Fibroblast of the conjunctiva (primary cell): Measurements from ENCODE around the gene ANO1.

Experiments used
- DNase-seq: peaks from one replicate; pipeline ENCODE4 v3.0.0-alpha.2; 2010; ENCODE audit warnings: low read depth

ANO1 gene

GRCh38 chr11:70095541-70096252 lies 17.6 kb downstream of the ANO1 start:
- no peak for DNase-seq

DNA sequence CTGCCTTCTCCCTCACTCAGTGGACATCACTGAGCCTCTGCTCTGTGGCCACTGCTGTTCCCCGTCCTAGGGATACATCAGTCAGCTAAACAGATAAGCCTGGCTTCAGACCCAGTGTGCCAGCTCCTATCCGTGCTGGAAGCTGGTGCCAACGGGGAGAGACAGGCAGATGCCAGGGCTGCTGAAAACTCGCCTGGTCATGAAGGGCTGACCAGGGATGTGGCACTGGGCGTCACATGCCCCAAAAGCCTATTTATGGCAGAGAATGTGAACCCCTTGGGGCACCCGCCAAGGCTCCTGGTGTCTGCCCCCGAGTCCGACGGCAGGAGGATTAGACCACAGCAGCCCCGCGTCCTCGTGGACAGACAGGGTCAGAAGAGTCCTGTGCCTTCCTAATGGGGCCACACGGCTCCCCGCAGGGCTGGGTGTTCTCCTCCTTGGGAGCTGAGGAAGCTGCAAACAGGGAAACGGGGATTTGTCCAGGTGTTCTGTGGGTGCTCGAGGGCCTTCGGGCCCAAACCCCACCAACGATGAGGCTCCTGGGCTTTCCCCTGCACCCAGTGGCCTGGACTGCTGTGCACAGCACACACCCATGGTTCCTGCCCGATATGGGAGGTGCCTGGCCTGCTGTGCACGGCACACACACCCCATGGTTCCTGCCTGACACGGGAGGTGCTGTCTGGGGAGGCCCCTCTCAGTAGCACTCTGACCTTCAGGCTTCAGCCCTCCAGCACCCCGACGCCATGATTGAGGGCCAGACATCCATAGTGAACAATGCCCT lies 19.9 kb downstream of the ANO1 start:
- DNase-seq, result no peak

- no peak for DNase-seq
These were observed 20.8 kb downstream of the ANO1 start for GRCh38 chr11:70098936-70099335.

GRCh38 chr11:70099578-70100279 lies 21.6 kb downstream of the ANO1 start:
- DNase-seq, result no peak

DNA sequence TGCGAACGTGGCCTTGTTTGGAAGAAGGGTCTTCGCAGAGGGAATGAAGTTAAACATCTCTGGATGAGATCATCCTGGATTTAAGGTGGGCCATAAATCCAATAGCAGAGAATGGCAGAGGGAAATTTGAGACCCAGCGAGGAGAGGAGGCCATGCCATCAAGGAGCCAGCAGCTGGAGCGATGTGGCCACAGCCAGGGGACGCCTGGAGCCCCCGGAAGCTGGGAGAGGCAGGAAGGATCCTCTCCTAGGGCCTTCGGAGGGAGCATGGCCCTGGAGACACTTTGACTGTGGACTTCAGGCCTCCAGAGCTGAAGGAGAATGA lies 22.1 kb downstream of the ANO1 start:
- no peak for DNase-seq

GRCh38 chr11:70100791-70101190 lies 22.7 kb downstream of the ANO1 start:
- no peak for DNase-seq

- DNase-seq, result no peak
These were observed 25.3 kb downstream of the ANO1 start for GRCh38 chr11:70103256-70103975.

DNA sequence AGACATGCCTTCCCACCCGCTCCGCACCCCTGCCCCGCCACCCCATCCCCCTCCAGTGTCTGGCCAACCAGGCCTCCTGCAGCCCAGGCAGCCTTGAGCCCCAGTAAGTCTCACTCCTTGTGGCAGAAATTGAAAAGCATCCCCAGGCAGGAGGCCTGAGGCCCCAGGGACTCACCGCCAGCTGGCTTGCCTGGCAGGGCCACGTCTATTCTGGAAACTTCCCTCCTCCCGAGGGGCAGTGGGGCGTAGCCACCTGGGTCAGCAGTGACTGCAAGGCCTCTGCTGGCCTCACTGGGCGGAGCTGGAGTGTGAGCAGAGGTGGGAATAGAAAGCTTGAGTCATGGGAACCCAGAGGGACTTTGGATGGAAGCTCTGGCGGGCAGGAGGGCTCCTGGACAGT lies 26.3 kb downstream of the ANO1 start:
- DNase-seq, result no peak

GRCh38 chr11:70104961-70105360 lies 26.8 kb downstream of the ANO1 start:
- no peak for DNase-seq

DNA sequence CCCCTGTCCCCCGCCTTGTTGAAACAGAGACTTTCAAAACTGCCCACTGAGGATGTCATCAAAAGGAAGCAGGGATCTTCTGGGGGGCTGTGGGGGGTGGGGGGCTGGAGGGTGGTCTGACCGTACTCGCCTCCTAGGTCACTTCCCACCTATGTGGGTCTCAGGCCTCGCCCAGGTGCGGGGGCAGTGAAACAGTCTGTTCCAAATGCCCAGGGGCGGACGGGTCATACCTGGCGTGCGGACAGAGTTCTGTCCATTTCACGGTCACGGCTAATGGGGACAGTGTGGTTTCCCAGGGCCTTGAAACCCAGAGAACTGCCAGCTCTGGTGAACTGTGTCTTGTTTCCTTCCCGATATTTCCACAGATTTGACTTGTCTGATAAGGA lies 27.2 kb downstream of the ANO1 start:
- no peak for DNase-seq

- no peak for DNase-seq
These were observed 27.8 kb downstream of the ANO1 start for GRCh38 chr11:70105755-70106571.

- DNase-seq, result no peak
These were observed 28.6 kb downstream of the ANO1 start for GRCh38 chr11:70106757-70107156.

GRCh38 chr11:70107191-70107590 lies 29.1 kb downstream of the ANO1 start:
- no peak for DNase-seq

- DNase-seq, result no peak
These were observed 29.6 kb downstream of the ANO1 start for GRCh38 chr11:70107756-70108155.

- no peak for DNase-seq
These were observed 30.1 kb downstream of the ANO1 start for GRCh38 chr11:70108250-70108649.

DNA sequence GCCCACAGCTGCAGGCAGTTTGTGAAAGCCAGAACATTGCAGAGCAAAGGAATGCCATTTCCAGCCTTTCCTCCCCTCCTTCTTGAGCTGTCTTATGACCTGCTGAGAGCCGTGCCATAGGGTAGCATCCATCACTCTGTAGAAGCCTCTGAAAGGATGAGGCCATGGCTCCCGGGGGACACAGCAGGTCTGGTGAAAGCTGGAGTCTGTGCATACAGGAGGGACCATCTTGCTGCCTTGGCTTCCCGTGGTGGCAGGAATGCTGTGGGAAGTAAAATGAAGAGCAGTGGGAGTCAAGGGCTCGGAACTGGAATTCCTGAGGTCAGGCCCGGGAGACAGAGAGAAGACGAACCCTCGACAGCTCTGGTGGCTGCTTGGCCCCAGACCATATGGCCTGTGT lies 30.9 kb downstream of the ANO1 start:
- DNase-seq, result no peak

DNA sequence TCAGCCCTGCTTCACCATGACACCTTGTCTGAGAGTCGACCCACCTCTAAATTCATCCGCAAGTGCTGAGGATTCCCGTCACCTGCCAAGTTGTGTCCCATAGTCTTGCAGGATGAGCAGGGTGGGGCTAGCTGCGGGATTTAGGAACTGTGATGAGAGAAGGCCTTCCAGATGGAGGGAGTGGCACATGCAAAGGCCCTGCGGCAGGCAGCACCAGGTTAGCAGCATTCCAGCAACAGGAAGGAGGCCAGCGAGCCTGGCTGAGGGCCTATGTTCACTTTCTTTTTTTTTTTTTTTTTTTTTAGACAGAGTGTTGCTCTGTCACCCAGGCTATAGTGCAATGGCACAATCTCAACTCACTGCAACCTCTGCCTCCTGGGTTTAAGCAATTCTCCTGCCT lies 31.8 kb downstream of the ANO1 start:
- DNase-seq, result no peak

DNA sequence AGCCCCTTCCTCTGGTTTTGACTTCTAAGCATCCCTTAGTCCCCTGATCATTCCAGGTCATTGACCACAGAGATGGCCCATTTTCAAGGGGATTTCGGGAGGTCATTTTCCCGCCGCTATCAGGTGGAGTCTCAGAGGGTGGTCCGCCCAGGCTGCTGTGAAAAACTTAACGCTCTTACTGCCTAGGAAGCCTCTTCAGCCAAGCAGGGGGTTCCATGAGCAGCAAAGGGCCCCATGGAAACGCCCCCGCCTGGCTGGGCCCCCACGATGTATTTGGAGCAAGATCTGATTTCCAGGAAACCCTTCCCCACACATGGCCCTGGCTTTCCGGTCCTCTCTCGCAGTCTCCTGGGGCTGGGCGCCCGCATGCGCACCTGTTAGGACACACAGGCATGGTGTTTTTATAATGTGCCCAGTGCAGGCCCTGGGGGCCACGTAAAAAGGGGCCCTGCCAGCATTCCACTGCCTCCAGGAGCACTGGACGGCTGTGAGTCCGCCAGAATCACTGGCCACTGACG lies 32.5 kb downstream of the ANO1 start:
- no peak for DNase-seq

DNA sequence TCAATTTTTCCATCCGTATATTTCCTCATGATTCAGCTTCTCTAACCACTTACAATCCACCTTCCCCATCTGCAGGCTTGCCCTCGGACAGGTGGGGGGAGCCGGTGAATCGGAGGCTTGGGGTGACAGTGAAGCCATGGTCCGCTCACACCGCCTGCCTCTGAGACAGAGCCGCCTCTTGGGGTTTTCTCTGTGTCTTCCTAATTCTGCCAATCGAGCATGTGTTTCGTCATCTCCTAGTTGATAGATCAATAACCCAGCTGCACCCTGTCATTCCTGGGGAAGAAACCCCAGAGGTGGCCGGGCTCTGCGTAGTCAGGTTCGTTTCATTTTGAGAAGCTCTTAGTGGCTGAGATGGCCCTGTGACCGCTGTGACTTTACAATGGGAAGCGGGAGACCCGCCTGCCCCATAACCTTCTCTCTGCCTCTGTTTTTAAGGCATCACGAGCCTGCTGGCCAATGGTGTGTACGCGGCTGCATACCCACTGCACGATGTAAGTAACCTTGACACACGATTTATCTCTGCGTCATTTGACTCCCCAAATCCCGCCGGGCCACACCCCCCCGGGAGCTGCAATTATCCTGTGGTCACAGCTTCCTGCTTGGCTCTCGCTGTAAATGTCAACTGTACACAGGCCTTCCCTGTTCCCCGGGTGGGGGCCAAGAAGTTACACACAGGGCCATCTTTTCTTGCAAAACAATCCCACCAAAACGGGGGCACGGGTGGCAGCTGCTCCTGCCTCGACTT lies 33.3 kb downstream of the ANO1 start:
- DNase-seq, result no peak

DNA sequence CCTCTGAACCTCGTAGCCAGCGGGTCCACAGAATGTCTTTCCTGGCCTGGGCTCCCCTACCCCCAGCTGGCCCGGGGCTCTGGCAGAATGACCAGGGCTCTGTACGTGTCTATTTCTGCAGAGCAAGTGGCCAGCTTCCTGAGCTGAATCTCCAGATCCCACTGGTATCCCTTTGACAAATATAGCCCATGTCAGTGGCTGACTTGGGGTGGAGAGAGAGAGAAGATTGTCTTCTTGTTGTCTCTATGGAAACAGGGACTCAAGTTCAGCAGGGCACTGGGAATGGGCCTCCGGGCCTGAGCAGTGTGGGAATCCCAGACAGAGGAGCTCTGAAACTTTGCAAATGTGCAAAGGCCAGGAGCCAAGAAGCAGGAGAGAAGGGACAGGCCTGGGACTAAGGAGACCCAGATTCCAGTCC lies 33.9 kb downstream of the ANO1 start:
- DNase-seq, result no peak

- DNase-seq, result no peak
These were observed 35.7 kb downstream of the ANO1 start for GRCh38 chr11:70113801-70114200.
